ENCODE measurements around the gene CPN1. TPM values are rescaled to one million over a fixed set of nuclear protein-coding genes. Genes with fewer than 3 reads are reported as not detected.

CPN1 gene
- total and polyA plus RNA-seq, 10 of the 15 experiments (the other 5 are each of a cell fraction or from before 2014, with no cell fraction given) = 0.03 to 0.10 TPM; not detected in 8

GRCh38 chr10:100009793-100010676 lies 71.6 kb downstream of the CPN1 start, which contains the start of gene DNMBP:
Gene DNMBP (minus strand): TSS chr10:100009947. CDS start chr10:99972124, 37,823 bp downstream.
- intact Hi-C loops (cut with micrococcal nuclease; ENCODE audit: unreplicated experiment) = loop anchor here (1.0 kb wide), 1 partner anchor 36 kb away; no protein-coding TSS in a partner anchor
- SMC1A ChIA-PET (ENCODE audit: uncharacterized antibody, unreplicated experiment) = interaction anchor here (0.9 to 26.2 kb wide), 7 partner anchors 11 to 244 kb away, joined by 3 to 531 read pairs (median 20); no protein-coding TSS in a partner anchor
- RAD21 ChIA-PET (ENCODE audit: unreplicated experiment) = interaction anchor here (0.6 to 11.0 kb wide), 8 partner anchors 8 to 164 kb away, joined by 3 to 255 read pairs (median 8); no protein-coding TSS in a partner anchor
- Histone ChIP-seq H3K79me2 (ENCODE audit: control insufficient read depth, insufficient read depth, low read length) (peaks cover 47% of the 10 kb centered on the region), H3K4me1 (ENCODE audit: control insufficient read depth, insufficient read depth, low read length) (peaks cover 22% of the 10 kb centered on the region), H2AFZ (ENCODE audit: control insufficient read depth, low read depth, low read length) (peak within 1 kb of the TSS; percentile 93), H3K4me3 (peak within 1 kb of the TSS; percentile 97), H3K27ac (ENCODE audit: control insufficient read depth, insufficient read depth) (peak within 1 kb of the TSS; percentile 78), H3K27me3 (replicated peaks in 1 of 2; ENCODE audit: control insufficient read depth in 2 of 2, insufficient read depth in 2 of 2, low read length in 1 of 2) (no peaks in the 10 kb centered on the region), H3K9ac (ENCODE audit: control insufficient read depth, insufficient read depth, low read length) (peak within 1 kb of the TSS; percentile 93), H3K36me3 (ENCODE audit: control insufficient read depth in 2 of 2, insufficient read depth in 2 of 2, low read length in 1 of 2) (no peaks in the 10 kb centered on the region), H3K9me3 (replicated peaks; ENCODE audit: control insufficient read depth, insufficient read depth, low read length) (no peaks in the 10 kb centered on the region), H4K20me1 (ENCODE audit: control insufficient read depth, insufficient read depth) (no peaks in the 10 kb centered on the region), H3K4me2 (ENCODE audit: control insufficient read depth, insufficient read depth) (peak within 1 kb of the TSS; percentile 95)
- FAIRE-seq (no peak), DNase-seq (ENCODE audit: low read depth, low spot score) (no peak), ATAC-seq (peak; percentile 69)
- BruUV-seq (replicated peaks) = no TSS peak
- in situ Hi-C loops (cut with MboI) = no loop called here
- CTCF ChIA-PET = interaction anchor here (0.6 to 16.1 kb wide), 12 partner anchors 9 to 363 kb away, joined by 3 to 318 read pairs (median 6); no protein-coding TSS in a partner anchor
- WGBS (ENCODE audit: insufficient coverage, insufficient replicate concordance, low lambda C conversion rate, missing lambda C conversion rate) = 17% methylated on average over 36 of the region's 86 CpGs
- POLR2A ChIA-PET = interaction anchor here (0.6 to 10.9 kb wide), 6 partner anchors 11 to 36 kb away, joined by 3 to 124 read pairs (median 28); no protein-coding TSS in a partner anchor
- no peak for TF ChIP-seq SREBF2 (IDR thresholded peaks at IDR 0.05; ENCODE audit: low read length)
- peak; percentile 19; the same call in 1 of the 2 replicates for TF ChIP-seq SMC3 (IDR thresholded peaks at IDR 0.05; ENCODE audit: borderline replicate concordance, low read length)
- TF ChIP-seq MEF2B (IDR thresholded peaks at IDR 0.05; ENCODE audit: partially characterized antibody, poor library complexity, severe bottlenecking) = no peak
- TF ChIP-seq NFIC (IDR thresholded peaks at IDR 0.05; ENCODE audit: low read depth, low read length) = no peak
- TF ChIP-seq EZH2 (IDR thresholded peaks at IDR 0.05; ENCODE audit: borderline replicate concordance, control insufficient read depth, low read depth, low read length) = no peak
- 0 out of 2 replicates have a peak, but pooled peaks have one; percentile 25 for TF ChIP-seq TCF12 (IDR thresholded peaks at IDR 0.05; ENCODE audit: low read depth, low read length)
- TF ChIP-seq NRF1 (conservative IDR thresholded peaks at IDR 0.05; ENCODE audit: low read depth, low read length) = no peak
- no peak for TF ChIP-seq SUZ12 (IDR thresholded peaks at IDR 0.05; ENCODE audit: unreplicated experiment)
- TF ChIP-seq EGR1 (IDR thresholded peaks at IDR 0.05; ENCODE audit: borderline replicate concordance in 1 of 2, low read depth in 2 of 2, low read length in 2 of 2) = peak in 1 of 2 experiments; percentile 49; a peak in 1 of 3 replicates
- TF ChIP-seq PAX5 (IDR thresholded peaks at IDR 0.05; ENCODE audit: borderline replicate concordance, low read depth, low read length) = peak; percentile 91; the same call in 1 of the 2 replicates
- no peak for TF ChIP-seq IRF5 (IDR thresholded peaks at IDR 0.05; ENCODE audit: borderline replicate concordance)
- peak; percentile 65 for TF ChIP-seq ZNF687 (IDR thresholded peaks at IDR 0.05)
- no peak for TF ChIP-seq ZNF622 (IDR thresholded peaks at IDR 0.05)
- TF ChIP-seq RAD21 (IDR thresholded peaks at IDR 0.05; ENCODE audit: insufficient read depth, low read depth, low read length) = peak; percentile 65
- TF ChIP-seq ZBED1 (IDR thresholded peaks at IDR 0.05; ENCODE audit: borderline replicate concordance) = no peak
- 0 out of 2 replicates have a peak, but pooled peaks have one; percentile 5 for TF ChIP-seq TCF3 (IDR thresholded peaks at IDR 0.05; ENCODE audit: borderline replicate concordance, insufficient read depth, low read depth, low read length)
- no peak for TF ChIP-seq CBX5 (IDR thresholded peaks at IDR 0.05; ENCODE audit: low read depth)

Measured in GM12878 (cell line).